ENCODE data around the gene LRAT. TPM values are rescaled to one million over a fixed set of nuclear protein-coding genes. Genes with fewer than 3 reads are reported as not detected.
A peak's percentile ranks its signal among the peaks of the same experiment; 100 is the strongest.
"Not testable (repeated sequence)": the region's sequence is repeated elsewhere in the genome, so short reads cannot be mapped to it uniquely, and the experiment has no call there.

Gene LRAT
- polyA plus RNA-seq, 2 donors, result 0.07 to 0.16 TPM

DNA sequence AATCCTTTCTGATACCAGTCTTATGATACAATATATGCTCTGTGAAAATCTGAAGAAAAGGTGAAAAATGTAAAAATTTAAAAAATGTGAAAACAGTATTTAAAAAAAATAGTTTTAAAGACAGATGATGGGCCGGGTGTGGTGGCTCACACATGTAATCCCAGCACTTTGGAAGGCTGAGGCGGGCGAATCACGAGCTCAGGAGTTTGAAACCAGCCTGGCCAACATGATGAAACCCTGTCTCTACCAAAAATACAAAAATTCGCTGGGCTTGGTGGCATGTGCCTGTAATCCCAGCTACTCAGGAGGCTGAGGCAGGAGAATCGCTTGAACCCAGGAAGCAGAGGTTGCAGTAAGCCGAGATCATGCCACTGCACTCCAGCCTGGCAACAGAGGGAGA lies 20.2 kb upstream of the LRAT start:
- not testable (repeated sequence) for H3K27ac ChIP-seq (ENCODE audit: low read depth in 2 of 2, low read length in 1 of 2); H3K27me3 ChIP-seq (ENCODE audit: control insufficient read depth in 1 of 2, insufficient read depth in 2 of 2, low read length in 2 of 2); H3K4me1 ChIP-seq (ENCODE audit: control insufficient read depth in 2 of 2, insufficient read depth in 2 of 2, low read length in 1 of 2); H3K4me3 ChIP-seq (ENCODE audit: low read depth in 1 of 2, low read length in 2 of 2); H3K9me3 ChIP-seq (ENCODE audit: control insufficient read depth in 2 of 2, insufficient read depth in 1 of 2, low read depth in 1 of 2, low read length in 1 of 2); H3K36me3 ChIP-seq (ENCODE audit: control insufficient read depth in 2 of 2, insufficient read depth in 2 of 2, low read length in 1 of 2)
- WGBS, 2 donors, result 78 to 83% methylated on average over 7 of the region's 7 CpGs

DNA sequence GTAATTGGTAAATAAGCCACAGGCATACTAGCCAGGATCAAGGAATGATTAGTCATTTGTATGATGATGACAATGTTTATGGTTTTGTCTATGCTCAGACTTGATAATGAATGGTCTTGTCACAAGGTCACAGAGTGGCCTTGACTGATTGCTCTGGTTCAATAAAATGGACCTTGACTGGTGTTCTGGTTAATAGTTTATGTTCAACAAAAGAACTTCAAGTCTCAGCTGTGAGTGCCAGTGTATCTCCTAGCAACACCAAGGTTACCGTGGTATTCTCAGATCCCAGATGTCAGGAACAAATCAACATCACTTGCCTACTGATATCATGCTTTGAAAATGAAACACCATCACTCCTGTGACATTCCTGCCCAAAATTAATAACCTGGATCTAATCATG lies 16.3 kb upstream of the LRAT start:
- Histone ChIP-seq H3K27me3 (ENCODE audit: control insufficient read depth in 1 of 2, insufficient read depth in 2 of 2, low read length in 2 of 2) (no peaks in the 10 kb centered on the region), H3K4me3 (ENCODE audit: low read depth in 1 of 2, low read length in 2 of 2) (no peak overlapping the region), H3K36me3 (ENCODE audit: control insufficient read depth in 2 of 2, insufficient read depth in 2 of 2, low read length in 1 of 2) (no peaks in the 10 kb centered on the region), H3K9me3 (ENCODE audit: control insufficient read depth in 2 of 2, insufficient read depth in 1 of 2, low read depth in 1 of 2, low read length in 1 of 2) (no peaks in the 10 kb centered on the region), H3K4me1 (ENCODE audit: control insufficient read depth in 2 of 2, insufficient read depth in 2 of 2, low read length in 1 of 2) (no peaks in the 10 kb centered on the region), H3K27ac (ENCODE audit: low read depth in 2 of 2, low read length in 1 of 2) (no peak overlapping the region)
- 24 to 26% methylated on average over 1 of the region's 1 CpG for WGBS, 2 donors

DNA sequence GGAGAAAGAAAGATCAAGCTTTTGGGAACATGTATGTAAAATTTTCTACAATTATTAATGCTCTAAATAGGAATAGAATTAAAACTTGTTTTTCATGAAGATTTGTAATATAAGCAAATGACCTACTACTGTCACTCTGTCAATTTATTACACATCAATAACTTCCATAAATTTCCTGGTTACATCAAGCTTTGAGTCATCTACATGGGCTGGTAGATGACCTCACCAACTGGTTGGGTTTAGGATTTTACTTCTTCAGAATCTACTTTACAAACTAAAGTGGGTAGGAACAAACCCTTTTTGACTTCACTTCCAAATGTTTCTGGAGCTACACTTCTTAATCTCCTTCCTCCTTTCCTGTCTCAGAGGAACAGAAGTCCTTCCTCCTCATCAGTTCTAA lies 12.0 kb upstream of the LRAT start:
- no peaks in the 10 kb centered on the region for H3K36me3 ChIP-seq (ENCODE audit: control insufficient read depth in 2 of 2, insufficient read depth in 2 of 2, low read length in 1 of 2)
- no peak overlapping the region for H3K4me3 ChIP-seq (ENCODE audit: low read depth in 1 of 2, low read length in 2 of 2)
- no peaks in the 10 kb centered on the region for H3K9me3 ChIP-seq (ENCODE audit: control insufficient read depth in 2 of 2, insufficient read depth in 1 of 2, low read depth in 1 of 2, low read length in 1 of 2)
- no peak overlapping the region for H3K27ac ChIP-seq (ENCODE audit: low read depth in 2 of 2, low read length in 1 of 2)
- no peaks in the 10 kb centered on the region for H3K27me3 ChIP-seq (ENCODE audit: control insufficient read depth in 1 of 2, insufficient read depth in 2 of 2, low read length in 2 of 2)
- H3K4me1 ChIP-seq (ENCODE audit: control insufficient read depth in 2 of 2, insufficient read depth in 2 of 2, low read length in 1 of 2), result no peaks in the 10 kb centered on the region

DNA sequence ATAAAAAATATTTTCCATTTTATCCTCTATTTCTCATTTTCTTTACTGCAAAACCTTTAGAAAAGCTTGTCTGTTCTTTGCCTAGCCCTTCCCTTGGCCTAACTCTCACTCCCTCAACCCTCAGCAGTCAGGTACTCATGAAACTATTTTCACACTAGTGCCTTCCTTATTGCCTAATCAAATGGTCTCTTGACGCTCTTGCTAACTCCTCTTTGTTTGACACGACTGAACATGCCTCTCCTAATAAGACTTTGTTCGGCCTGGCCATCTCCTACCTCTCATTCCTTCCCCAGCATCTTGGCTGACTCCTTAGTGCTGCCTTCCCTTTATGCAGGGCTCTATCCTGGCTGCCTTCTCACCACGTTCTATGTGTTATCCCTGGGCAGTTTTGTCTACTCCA lies 11.1 kb upstream of the LRAT start:
- H3K27me3 ChIP-seq (ENCODE audit: control insufficient read depth in 1 of 2, insufficient read depth in 2 of 2, low read length in 2 of 2), result no peaks in the 10 kb centered on the region
- H3K4me3 ChIP-seq (ENCODE audit: low read depth in 1 of 2, low read length in 2 of 2), result no peak overlapping the region
- no peak overlapping the region for H3K27ac ChIP-seq (ENCODE audit: low read depth in 2 of 2, low read length in 1 of 2)
- no peaks in the 10 kb centered on the region for H3K4me1 ChIP-seq (ENCODE audit: control insufficient read depth in 2 of 2, insufficient read depth in 2 of 2, low read length in 1 of 2)
- WGBS, 2 donors, result 58 to 76% methylated on average over 4 of the region's 4 CpGs
- H3K36me3 ChIP-seq (ENCODE audit: control insufficient read depth in 2 of 2, insufficient read depth in 2 of 2, low read length in 1 of 2), result no peaks in the 10 kb centered on the region
- H3K9me3 ChIP-seq (ENCODE audit: control insufficient read depth in 2 of 2, insufficient read depth in 1 of 2, low read depth in 1 of 2, low read length in 1 of 2), result no peaks in the 10 kb centered on the region

DNA sequence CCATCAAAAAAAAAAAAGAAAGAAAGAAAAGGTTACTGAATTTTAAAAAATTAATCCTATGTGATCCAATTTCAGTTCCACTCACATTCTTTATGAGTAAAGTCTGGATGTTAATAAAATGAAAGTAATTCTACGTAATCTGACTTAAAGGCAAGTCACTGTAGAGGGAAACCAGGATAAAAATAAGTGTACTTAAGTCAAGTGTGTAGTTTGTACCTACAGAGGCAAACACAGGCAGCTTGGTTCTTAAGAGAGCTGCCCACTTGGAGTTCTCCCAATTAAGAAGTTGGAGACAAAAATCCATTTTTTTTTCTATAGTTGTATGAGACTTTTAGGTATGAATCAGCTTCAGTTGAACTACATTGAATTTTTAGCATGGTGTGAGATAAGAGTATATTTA lies 7.0 kb upstream of the LRAT start:
- H3K27ac ChIP-seq (ENCODE audit: low read depth in 2 of 2, low read length in 1 of 2), result no peak overlapping the region
- no peak overlapping the region for H3K4me3 ChIP-seq (ENCODE audit: low read depth in 1 of 2, low read length in 2 of 2)
- H3K27me3 ChIP-seq (ENCODE audit: control insufficient read depth in 1 of 2, insufficient read depth in 2 of 2, low read length in 2 of 2), result no peaks in the 10 kb centered on the region
- no peaks in the 10 kb centered on the region for H3K4me1 ChIP-seq (ENCODE audit: control insufficient read depth in 2 of 2, insufficient read depth in 2 of 2, low read length in 1 of 2)
- H3K9me3 ChIP-seq (ENCODE audit: control insufficient read depth in 2 of 2, insufficient read depth in 1 of 2, low read depth in 1 of 2, low read length in 1 of 2), result no peaks in the 10 kb centered on the region
- 66 to 84% methylated on average over 1 of the region's 1 CpG for WGBS, 2 donors
- no peaks in the 10 kb centered on the region for H3K36me3 ChIP-seq (ENCODE audit: control insufficient read depth in 2 of 2, insufficient read depth in 2 of 2, low read length in 1 of 2)

DNA sequence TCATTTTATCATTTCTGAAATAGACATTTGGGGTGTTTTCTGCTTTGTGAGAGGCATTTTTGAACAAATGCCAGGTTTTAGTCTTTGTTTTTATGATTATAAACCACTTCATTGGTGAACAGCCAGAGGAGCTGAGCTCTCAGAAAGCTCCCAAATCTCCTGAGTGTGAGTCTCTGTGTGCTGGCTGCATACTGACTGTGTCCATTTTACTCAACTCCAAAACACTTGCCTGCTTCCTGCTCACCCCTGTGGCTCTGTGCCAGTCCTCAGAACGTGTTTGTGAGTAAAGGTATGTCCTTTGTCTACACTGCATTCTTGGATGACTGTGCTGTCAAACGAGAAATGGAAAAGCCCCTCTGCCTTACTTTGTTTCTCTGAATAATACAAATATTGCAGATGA lies 5.4 kb upstream of the LRAT start:
- Histone ChIP-seq H3K4me1 (ENCODE audit: control insufficient read depth in 2 of 2, insufficient read depth in 2 of 2, low read length in 1 of 2) (peaks cover 3 to 4% of the 10 kb centered on the region in 2 donors), H3K9me3 (ENCODE audit: control insufficient read depth in 2 of 2, insufficient read depth in 1 of 2, low read depth in 1 of 2, low read length in 1 of 2) (no peaks in the 10 kb centered on the region), H3K4me3 (ENCODE audit: low read depth in 1 of 2, low read length in 2 of 2) (no peak overlapping the region), H3K27ac (ENCODE audit: low read depth in 2 of 2, low read length in 1 of 2) (no peak overlapping the region), H3K36me3 (ENCODE audit: control insufficient read depth in 2 of 2, insufficient read depth in 2 of 2, low read length in 1 of 2) (no peaks in the 10 kb centered on the region), H3K27me3 (ENCODE audit: control insufficient read depth in 1 of 2, insufficient read depth in 2 of 2, low read length in 2 of 2) (peaks cover 0 to 3% of the 10 kb centered on the region in 2 donors)
- WGBS, 2 donors, result 8 to 17% methylated on average over 2 of the region's 2 CpGs

DNA sequence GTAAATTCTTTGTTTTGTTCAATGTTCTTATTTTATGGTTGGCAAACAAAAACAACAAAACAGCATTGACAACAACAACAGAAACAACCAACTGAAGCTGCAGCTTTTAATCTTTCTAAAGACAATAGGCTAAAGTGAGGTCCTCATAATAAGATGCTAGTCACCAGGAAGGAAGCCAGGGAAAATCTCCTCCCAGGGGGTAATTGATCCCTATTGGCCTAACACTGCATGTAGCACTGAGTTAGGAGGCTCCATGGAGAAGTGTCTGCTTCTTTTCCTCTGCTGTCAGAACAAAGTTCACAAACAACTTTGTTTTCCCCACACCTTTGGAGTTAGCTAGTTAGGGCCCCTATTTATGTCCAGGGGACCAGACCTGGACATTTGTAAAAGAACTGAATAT lies 4.7 kb upstream of the LRAT start:
- Histone ChIP-seq H3K4me3 (ENCODE audit: low read depth in 1 of 2, low read length in 2 of 2) (no peak overlapping the region), H3K4me1 (ENCODE audit: control insufficient read depth in 2 of 2, insufficient read depth in 2 of 2, low read length in 1 of 2) (peaks cover 4 to 8% of the 10 kb centered on the region in 2 donors), H3K9me3 (ENCODE audit: control insufficient read depth in 2 of 2, insufficient read depth in 1 of 2, low read depth in 1 of 2, low read length in 1 of 2) (no peaks in the 10 kb centered on the region), H3K27ac (ENCODE audit: low read depth in 2 of 2, low read length in 1 of 2) (no peak overlapping the region), H3K27me3 (ENCODE audit: control insufficient read depth in 1 of 2, insufficient read depth in 2 of 2, low read length in 2 of 2) (peaks cover 0 to 7% of the 10 kb centered on the region in 2 donors), H3K36me3 (ENCODE audit: control insufficient read depth in 2 of 2, insufficient read depth in 2 of 2, low read length in 1 of 2) (no peaks in the 10 kb centered on the region)

DNA sequence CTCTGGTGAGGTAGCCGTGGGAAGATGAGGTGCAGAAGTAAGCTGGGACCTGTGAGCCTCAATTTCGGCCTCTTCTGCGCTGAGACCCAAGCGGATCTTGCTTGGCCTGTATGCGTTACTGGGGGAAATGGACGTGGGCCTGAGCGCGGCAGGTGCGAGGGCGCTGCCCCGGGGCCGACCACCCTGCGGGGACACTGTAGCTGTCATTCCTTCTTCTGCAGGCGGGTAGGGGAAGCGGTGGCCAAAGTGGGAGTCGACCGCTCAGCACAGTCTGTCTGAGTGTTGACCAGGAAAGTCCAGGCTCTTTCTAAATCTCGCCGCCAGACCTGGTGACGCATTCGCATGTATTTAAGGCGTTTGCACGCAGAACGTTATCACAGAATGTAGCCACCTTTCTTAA lies 3.3 kb upstream of the LRAT start:
- WGBS, 2 donors, result 75 to 76% methylated on average over 24 of the region's 24 CpGs
- no peaks in the 10 kb centered on the region for H3K36me3 ChIP-seq (ENCODE audit: control insufficient read depth in 2 of 2, insufficient read depth in 2 of 2, low read length in 1 of 2)
- H3K27me3 ChIP-seq (ENCODE audit: control insufficient read depth in 1 of 2, insufficient read depth in 2 of 2, low read length in 2 of 2), result peaks cover 0 to 12% of the 10 kb centered on the region in 2 donors
- H3K4me3 ChIP-seq (ENCODE audit: low read depth in 1 of 2, low read length in 2 of 2), result no peak overlapping the region
- peaks cover 4 to 13% of the 10 kb centered on the region in 2 donors for H3K4me1 ChIP-seq (ENCODE audit: control insufficient read depth in 2 of 2, insufficient read depth in 2 of 2, low read length in 1 of 2)
- no peaks in the 10 kb centered on the region for H3K9me3 ChIP-seq (ENCODE audit: control insufficient read depth in 2 of 2, insufficient read depth in 1 of 2, low read depth in 1 of 2, low read length in 1 of 2)
- H3K27ac ChIP-seq (ENCODE audit: low read depth in 2 of 2, low read length in 1 of 2), result no peak overlapping the region

DNA sequence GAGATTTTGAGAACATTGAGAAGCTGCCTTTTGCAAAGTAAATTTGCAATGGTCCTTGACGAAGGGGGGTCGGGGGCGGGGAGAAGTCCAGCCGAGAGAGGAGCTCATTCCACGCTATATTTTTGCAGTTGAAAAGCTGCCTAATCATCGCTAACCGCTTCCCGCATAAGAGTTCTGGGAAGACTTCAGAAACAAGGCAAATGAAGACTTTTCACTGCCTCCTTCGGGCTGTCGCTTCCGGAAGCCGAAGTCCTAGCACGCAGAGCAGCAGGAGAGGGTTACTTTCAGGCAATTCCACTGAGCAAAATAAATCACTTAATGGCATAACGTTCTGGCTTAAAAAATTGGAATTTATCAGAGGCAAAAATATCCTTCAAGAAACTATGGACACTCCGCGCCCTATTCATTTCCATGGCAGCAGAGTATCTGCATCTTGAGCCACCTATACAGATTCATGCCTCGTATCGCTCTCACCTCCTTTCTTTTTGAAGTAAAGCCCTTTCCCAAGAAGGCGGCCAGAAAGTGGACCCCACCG lies 2.6 kb upstream of the LRAT start:
- no peaks in the 10 kb centered on the region for H3K36me3 ChIP-seq (ENCODE audit: control insufficient read depth in 2 of 2, insufficient read depth in 2 of 2, low read length in 1 of 2)
- 38 to 47% methylated on average over 20 of the region's 20 CpGs for WGBS, 2 donors
- H3K27me3 ChIP-seq (ENCODE audit: control insufficient read depth in 1 of 2, insufficient read depth in 2 of 2, low read length in 2 of 2), result peaks cover 0 to 12% of the 10 kb centered on the region in 2 donors
- no peaks in the 10 kb centered on the region for H3K9me3 ChIP-seq (ENCODE audit: control insufficient read depth in 2 of 2, insufficient read depth in 1 of 2, low read depth in 1 of 2, low read length in 1 of 2)
- no peak overlapping the region for H3K4me3 ChIP-seq (ENCODE audit: low read depth in 1 of 2, low read length in 2 of 2)
- H3K4me1 ChIP-seq (ENCODE audit: control insufficient read depth in 2 of 2, insufficient read depth in 2 of 2, low read length in 1 of 2), result peaks cover 4 to 13% of the 10 kb centered on the region in 2 donors
- H3K27ac ChIP-seq (ENCODE audit: low read depth in 2 of 2, low read length in 1 of 2), result no peak overlapping the region

DNA sequence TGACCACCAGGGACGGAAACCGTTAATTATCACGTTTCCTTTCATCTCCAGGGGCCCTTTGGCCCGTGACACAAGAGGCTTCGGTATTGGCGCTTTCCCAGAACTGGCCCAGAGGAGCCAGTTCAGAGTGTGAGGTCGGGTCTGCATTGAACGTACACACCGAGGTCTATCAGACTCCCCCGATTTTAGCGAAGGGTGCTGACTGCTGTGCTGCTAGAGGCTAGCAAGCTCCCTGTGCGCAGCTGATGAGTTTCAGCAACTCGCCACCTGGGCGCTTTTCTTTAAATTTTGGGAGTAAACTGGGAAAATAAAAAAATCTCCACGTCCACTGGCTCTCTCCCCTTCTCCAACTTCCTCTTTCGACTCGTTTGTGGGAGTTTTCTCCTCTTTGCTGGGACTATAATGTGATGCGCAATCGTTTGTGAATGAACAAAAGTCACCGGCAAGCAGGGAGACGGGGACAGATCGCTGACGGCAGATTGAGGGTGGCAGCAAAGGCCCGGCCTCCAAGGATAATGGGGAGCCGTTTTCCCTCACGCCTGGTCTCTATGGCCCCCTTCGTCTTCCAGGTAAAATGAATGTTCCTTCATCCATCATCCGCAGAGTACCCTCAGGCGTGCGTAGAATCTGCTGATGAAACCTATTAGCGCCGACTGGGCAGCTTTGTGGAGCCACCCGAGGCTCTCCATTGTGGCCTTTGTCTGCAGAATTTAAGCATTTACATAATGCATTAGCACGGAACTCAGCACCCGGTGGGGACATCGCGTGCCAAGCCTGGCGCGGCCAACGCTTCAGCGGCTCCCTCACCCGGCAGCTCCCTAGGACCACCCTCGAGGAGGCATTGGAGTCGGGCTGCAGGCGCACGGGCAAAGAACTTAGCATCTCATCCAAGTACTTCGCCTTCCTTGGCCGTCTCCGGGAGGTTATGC lies 1.6 kb upstream of the LRAT start:
- 4 to 7% methylated on average over 49 of the region's 49 CpGs for WGBS, 2 donors
- H3K27me3 ChIP-seq (ENCODE audit: control insufficient read depth in 1 of 2, insufficient read depth in 2 of 2, low read length in 2 of 2), result peaks cover 0 to 12% of the 10 kb centered on the region in 2 donors
- no peak overlapping the region for H3K27ac ChIP-seq (ENCODE audit: low read depth in 2 of 2, low read length in 1 of 2)
- no peaks in the 10 kb centered on the region for H3K9me3 ChIP-seq (ENCODE audit: control insufficient read depth in 2 of 2, insufficient read depth in 1 of 2, low read depth in 1 of 2, low read length in 1 of 2)
- H3K4me1 ChIP-seq (ENCODE audit: control insufficient read depth in 2 of 2, insufficient read depth in 2 of 2, low read length in 1 of 2), result peaks cover 4 to 13% of the 10 kb centered on the region in 2 donors
- H3K4me3 ChIP-seq (ENCODE audit: low read depth in 1 of 2, low read length in 2 of 2), result peak overlapping the region in 1 of 2 donors; percentile 17
- no peaks in the 10 kb centered on the region for H3K36me3 ChIP-seq (ENCODE audit: control insufficient read depth in 2 of 2, insufficient read depth in 2 of 2, low read length in 1 of 2)

Measured in esophagus (tissue), 2 donors.